Glutamatergic neuron (in vitro differentiated cells): ENCODE results near the gene CCSER2. TPM values are rescaled to one million over a fixed set of nuclear protein-coding genes. Genes with fewer than 3 reads are reported as not detected.

ENCODE experiments used
- DNase-seq: peaks from one replicate; pipeline ENCODE4 v3.0.0; 2022
- H3K27ac Mint-ChIP-seq: one replicate; pipeline ENCODE4 v1.8.0; 2020; ENCODE audit warnings: mild to moderate bottlenecking, mixed read lengths, inconsistent platforms; ENCODE audit not compliant: unreplicated experiment
- H3K27me3 Mint-ChIP-seq: one replicate; pipeline ENCODE4 v1.8.0; 2020; ENCODE audit warnings: mild to moderate bottlenecking, moderate library complexity, mixed read lengths, inconsistent platforms; ENCODE audit not compliant: unreplicated experiment
- H3K36me3 Mint-ChIP-seq: one replicate; pipeline ENCODE4 v1.8.0; 2020; ENCODE audit warnings: mild to moderate bottlenecking, mixed read lengths, inconsistent platforms; ENCODE audit not compliant: unreplicated experiment
- H3K4me1 Mint-ChIP-seq: one replicate; pipeline ENCODE4 v1.8.0; 2020; ENCODE audit warnings: mild to moderate bottlenecking, low read depth, mixed read lengths, inconsistent platforms; ENCODE audit not compliant: unreplicated experiment
- H3K4me3 Mint-ChIP-seq: one replicate; pipeline ENCODE4 v1.8.0; 2020; ENCODE audit warnings: mild to moderate bottlenecking, mixed read lengths, inconsistent platforms; ENCODE audit not compliant: unreplicated experiment
- H3K9me3 Mint-ChIP-seq: one replicate; pipeline ENCODE4 v1.8.0; 2020; ENCODE audit warnings: mild to moderate bottlenecking, moderate library complexity, mixed read lengths, inconsistent platforms; ENCODE audit not compliant: unreplicated experiment
- total RNA-seq: library from RNA; stranded (reverse); fragmentation: NEBNext Ultra II Directional; extraction: Animal tissue kit (Norgen Biotek cat#: 25700); gene quantifications from one replicate; pipeline ENCODE4 v1.2.1, GENCODE V29; 2021; ENCODE audit not compliant: unreplicated experiment
- TF ChIP-seq, protein P1 (sequence below): fragments of 200-600 bp; sonication (generic); IDR thresholded peaks from one replicate; pipeline ENCODE4 v1.5.0; 2021; ENCODE audit not compliant: partially characterized antibody, unreplicated experiment

Gene CCSER2
- total RNA-seq, 1 donor from 2014 or later, result 168 TPM

DNA sequence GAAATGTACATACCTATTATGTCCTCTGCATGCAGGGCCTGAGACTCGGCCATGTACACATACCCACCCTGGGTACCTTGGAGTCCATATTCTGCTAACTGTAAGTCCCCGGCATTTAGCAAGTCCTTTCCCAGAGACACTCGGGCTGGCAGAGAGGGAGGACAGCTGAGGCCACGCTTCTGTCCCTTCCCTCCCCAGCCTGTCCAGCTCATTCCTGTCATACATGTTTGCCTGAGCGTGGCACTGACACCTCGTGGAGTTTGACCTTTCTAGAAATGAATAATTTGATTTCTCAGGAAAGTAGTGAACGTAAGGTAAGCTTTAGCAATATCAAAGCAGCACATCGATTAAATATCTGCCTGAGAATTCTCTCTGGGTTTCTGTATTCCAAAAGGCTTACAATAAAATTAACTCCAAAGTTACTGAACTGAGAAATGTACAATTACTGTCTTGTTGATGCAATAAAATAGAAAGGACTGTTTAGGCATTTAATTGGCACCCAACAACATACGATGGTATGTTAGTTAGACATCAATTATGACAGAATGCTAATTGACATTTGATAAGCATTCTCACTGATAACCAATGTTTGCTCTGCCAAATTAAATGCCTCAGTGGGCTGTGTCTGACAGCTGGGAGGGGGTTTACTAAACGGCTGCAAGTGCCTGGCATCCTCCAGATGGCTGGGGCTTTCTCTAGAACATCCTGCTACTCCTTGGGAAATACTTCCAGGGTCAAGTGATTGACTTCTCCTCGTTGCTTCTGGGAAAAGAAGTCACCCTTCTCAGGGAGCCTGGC, 221.2 kb downstream of the CCSER2 start:
- H3K36me3 Mint-ChIP-seq, result no peaks in the 10 kb centered on the region
- peaks cover 14% of the 10 kb centered on the region for H3K4me1 Mint-ChIP-seq
- no peaks in the 10 kb centered on the region for H3K27me3 Mint-ChIP-seq
- TF ChIP-seq, protein P1, sequence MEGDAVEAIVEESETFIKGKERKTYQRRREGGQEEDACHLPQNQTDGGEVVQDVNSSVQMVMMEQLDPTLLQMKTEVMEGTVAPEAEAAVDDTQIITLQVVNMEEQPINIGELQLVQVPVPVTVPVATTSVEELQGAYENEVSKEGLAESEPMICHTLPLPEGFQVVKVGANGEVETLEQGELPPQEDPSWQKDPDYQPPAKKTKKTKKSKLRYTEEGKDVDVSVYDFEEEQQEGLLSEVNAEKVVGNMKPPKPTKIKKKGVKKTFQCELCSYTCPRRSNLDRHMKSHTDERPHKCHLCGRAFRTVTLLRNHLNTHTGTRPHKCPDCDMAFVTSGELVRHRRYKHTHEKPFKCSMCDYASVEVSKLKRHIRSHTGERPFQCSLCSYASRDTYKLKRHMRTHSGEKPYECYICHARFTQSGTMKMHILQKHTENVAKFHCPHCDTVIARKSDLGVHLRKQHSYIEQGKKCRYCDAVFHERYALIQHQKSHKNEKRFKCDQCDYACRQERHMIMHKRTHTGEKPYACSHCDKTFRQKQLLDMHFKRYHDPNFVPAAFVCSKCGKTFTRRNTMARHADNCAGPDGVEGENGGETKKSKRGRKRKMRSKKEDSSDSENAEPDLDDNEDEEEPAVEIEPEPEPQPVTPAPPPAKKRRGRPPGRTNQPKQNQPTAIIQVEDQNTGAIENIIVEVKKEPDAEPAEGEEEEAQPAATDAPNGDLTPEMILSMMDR, result no peak
- H3K27ac Mint-ChIP-seq, result no peak overlapping the region
- peaks cover 4% of the 10 kb centered on the region for H3K9me3 Mint-ChIP-seq
- DNase-seq, result no peak
- H3K4me3 Mint-ChIP-seq, result no peak overlapping the region

- Mint-ChIP-seq H3K4me3 (no peak overlapping the region), H3K27me3 (no peaks in the 10 kb centered on the region)
- no peak for DNase-seq
Measured at GRCh38 chr10:84550756-84551436, 222.5 kb downstream of the CCSER2 start.

DNA sequence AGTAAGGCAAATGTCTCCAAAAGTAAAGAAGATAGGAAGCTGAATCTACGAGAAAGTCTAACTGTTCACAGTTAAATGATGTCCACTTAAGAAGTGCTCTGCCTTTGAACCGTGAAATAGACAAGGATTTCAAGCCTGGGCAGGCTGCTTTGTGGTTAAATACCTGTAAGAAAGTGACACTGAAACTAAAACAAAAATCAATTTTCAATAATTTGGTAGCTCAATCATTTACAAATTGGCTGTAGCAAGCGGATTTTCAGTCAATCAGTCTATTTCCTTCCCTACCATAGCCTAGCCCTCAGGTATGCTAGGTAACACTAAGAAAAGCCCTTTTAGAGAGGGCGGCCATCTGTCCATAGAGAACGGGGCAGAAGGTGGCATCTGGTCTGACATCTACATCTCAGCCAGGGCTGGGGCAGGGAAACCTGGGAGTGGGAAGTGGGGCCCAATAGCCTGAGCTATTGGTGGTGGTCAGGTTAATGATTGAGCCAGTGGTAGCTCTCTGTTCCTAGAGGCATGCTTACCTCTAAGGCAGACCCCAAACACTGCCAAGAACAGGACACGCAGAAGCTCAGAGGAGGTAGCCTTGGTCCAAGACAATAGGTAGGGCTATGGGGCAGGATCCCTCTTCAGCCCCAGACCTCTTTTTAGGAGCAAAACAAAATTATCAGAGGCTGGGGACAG, 223.2 kb downstream of the CCSER2 start:
- Mint-ChIP-seq H3K27ac (no peak overlapping the region), H3K4me1 (peaks cover 13% of the 10 kb centered on the region), H3K36me3 (no peaks in the 10 kb centered on the region), H3K9me3 (peaks cover 4% of the 10 kb centered on the region), H3K4me3 (no peak overlapping the region), H3K27me3 (no peaks in the 10 kb centered on the region)
- TF ChIP-seq, protein P1, result no peak
- no peak for DNase-seq

More at GRCh38 chr10:84550756-84551436, 222.5 kb downstream of the CCSER2 start:
- Mint-ChIP-seq H3K9me3 (peaks cover 4% of the 10 kb centered on the region), H3K4me1 (peaks cover 14% of the 10 kb centered on the region), H3K36me3 (no peaks in the 10 kb centered on the region), H3K27ac (no peak overlapping the region)
- TF ChIP-seq, protein P1, result no peak

DNA sequence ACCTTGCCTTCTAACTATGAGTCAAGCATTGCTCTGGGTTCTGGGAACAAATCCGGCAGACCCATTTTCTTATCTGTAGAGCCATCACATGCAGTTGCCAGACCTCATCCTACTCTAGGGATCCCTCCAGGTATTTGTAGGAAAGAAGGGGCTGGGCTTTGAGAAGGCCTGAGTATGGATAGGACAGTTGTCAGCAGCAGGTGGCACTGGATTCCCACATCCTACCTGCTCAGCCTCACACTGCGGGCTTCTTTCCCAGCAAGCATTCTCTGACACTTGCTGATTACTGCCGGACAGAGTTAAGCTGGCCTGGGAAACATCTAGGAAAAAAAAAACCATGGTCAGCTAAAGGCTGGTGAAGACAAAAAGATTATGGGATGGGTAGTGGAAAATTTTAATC, 224.1 kb downstream of the CCSER2 start:
- Mint-ChIP-seq H3K27ac (no peak overlapping the region), H3K9me3 (peaks cover 5% of the 10 kb centered on the region), H3K36me3 (no peaks in the 10 kb centered on the region), H3K4me3 (no peak overlapping the region), H3K27me3 (no peaks in the 10 kb centered on the region), H3K4me1 (peaks cover 11% of the 10 kb centered on the region)
- TF ChIP-seq, protein P1, result no peak
- no peak for DNase-seq
